GM19438 (cell line): ENCODE measurements around the gene BCL7A.
"Not testable (repeated sequence)": the region's sequence is repeated elsewhere in the genome, so short reads cannot be mapped to it uniquely, and the experiment has no call there.

ENCODE experiments used
- ATAC-seq: cut with Tn5 transposase; IDR thresholded peaks from one replicate; pipeline ENCODE4 v1.9.1; 2021; ENCODE audit warnings: low read depth; ENCODE audit not compliant: unreplicated experiment

Gene BCL7A

GRCh38 chr12:122089077-122089476, 67.4 kb downstream of the BCL7A start:
- ATAC-seq: no peak

GRCh38 chr12:122090759-122091515, 69.3 kb downstream of the BCL7A start:
- ATAC-seq: no peak

- no peak for ATAC-seq
These were observed 71.6 kb downstream of the BCL7A start for GRCh38 chr12:122093098-122093883.

GRCh38 chr12:122094137-122094734, 72.6 kb downstream of the BCL7A start:
- ATAC-seq: no peak

- no peak for ATAC-seq
These were observed 73.3 kb downstream of the BCL7A start for GRCh38 chr12:122094735-122095631.

- ATAC-seq: no peak
These were observed 74.3 kb downstream of the BCL7A start for GRCh38 chr12:122096014-122096413.

- no peak for ATAC-seq
These were observed 75.0 kb downstream of the BCL7A start for GRCh38 chr12:122096591-122097149.

GRCh38 chr12:122097584-122097926, 75.9 kb downstream of the BCL7A start:
- ATAC-seq: no peak

GRCh38 chr12:122097927-122098756, 76.5 kb downstream of the BCL7A start:
- no peak for ATAC-seq

- no peak for ATAC-seq
These were observed 77.6 kb downstream of the BCL7A start for GRCh38 chr12:122099280-122099749.

GRCh38 chr12:122099856-122100255, 78.2 kb downstream of the BCL7A start:
- ATAC-seq: no peak

- ATAC-seq: no peak
These were observed 78.9 kb downstream of the BCL7A start for GRCh38 chr12:122100568-122100967.

- ATAC-seq: no peak
These were observed 80.6 kb downstream of the BCL7A start for GRCh38 chr12:122102331-122102730.

GRCh38 chr12:122104844-122105243, 83.2 kb downstream of the BCL7A start:
- ATAC-seq: no peak

GRCh38 chr12:122105496-122105895, 83.8 kb downstream of the BCL7A start:
- ATAC-seq: not testable (repeated sequence)

GRCh38 chr12:122106843-122107242, 85.2 kb downstream of the BCL7A start:
- no peak for ATAC-seq

- ATAC-seq: no peak
These were observed 85.6 kb downstream of the BCL7A start for GRCh38 chr12:122107261-122107660.

GRCh38 chr12:122111089-122111641, 89.5 kb downstream of the BCL7A start:
- no peak for ATAC-seq
